Activated naive CD8-positive, alpha-beta T cell treated with anti-CD3 and anti-CD28 coated beads, Interleukin-2, amount 50 U/mL, for 16 hours (primary cell): ENCODE results near the gene PRRC2B.
A peak's percentile ranks its signal among the peaks of the same experiment; 100 is the strongest.
"Not testable (repeated sequence)": the region's sequence is repeated elsewhere in the genome, so short reads cannot be mapped to it uniquely, and the experiment has no call there.

Experiments
- DNase-seq: peaks from one replicate; pipeline ENCODE4 v3.0.0-alpha.2; 2020; ENCODE audit warnings: low read depth, low spot score

PRRC2B gene

DNA sequence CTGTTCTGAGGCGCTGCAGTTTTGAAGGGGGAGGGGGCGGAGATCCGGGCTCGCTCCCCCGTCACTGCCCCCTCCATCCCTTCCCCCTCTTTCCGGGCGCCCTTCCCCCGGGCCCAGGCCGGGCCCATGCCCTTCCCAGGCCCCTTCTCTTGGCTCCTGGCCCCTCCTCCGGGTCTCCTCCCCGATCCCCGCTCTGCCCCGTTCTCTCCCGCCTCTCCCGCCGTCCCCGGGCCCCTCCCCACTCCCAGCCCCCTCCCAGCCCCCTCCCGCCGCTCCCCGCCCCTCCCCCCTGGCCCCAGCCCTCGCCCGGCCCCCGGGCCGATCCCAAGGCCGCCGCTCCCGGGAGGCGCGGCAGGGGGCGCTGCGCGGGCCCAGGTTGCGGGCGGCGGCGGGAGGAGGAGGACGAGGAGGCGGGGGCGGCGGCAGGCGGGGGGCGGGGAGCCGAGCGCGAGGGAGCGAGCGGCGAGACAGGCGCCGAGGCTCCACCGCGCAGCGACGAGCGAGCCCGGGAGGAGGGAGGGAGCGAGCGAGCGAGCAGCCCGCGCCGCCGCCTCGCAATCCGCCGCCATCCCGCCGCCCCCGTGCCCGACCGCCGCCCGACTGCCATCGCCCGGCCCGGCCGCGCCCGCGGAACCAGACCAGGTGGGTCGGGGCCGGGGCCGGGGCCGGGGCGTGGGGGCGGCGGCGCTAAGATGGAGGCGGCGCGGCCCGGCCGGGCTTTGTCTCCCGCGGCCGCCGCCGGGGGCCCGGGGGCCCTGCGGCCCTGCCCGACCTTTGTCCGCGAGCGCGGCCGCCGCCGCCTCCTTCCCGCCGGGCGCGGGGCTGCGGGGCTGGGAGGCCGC is at the start of gene PRRC2B:
TSS of gene PRRC2B (plus strand) at position 465 of the 842 bp plus-strand sequence. CDS start 36,059 bp downstream, outside the sequence.
- peak; percentile 68 for DNase-seq

DNA sequence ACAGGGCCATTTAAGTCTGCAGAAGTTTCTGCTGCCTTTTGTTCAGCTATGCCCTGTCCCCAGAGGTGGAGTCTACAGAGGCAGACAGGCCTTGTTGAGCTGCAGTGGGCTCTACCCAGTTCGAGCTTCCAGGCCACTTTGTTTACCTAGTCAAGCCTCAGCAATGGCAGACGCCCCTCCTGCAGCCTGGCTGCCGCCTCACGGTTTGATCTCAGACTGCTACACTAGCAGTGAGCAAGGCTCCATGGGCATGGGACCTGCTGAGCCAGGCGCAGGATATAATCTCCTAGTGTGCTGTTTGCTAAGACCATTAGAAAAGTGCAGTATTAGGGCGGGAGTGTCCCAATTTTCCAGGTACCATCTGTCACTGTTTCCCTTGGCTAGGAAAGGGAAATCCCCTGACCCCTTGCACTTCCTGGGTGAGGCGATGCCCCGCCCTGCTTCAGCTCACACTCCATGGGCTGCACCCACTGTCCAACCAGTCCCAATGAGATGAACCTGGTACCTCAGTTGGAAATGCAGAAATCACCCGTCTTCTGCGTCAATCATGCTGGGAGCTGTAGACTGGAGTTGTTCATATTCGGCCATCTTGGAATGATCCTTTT is 48.9 kb upstream of the PRRC2B start:
- not testable (repeated sequence) for DNase-seq

DNA sequence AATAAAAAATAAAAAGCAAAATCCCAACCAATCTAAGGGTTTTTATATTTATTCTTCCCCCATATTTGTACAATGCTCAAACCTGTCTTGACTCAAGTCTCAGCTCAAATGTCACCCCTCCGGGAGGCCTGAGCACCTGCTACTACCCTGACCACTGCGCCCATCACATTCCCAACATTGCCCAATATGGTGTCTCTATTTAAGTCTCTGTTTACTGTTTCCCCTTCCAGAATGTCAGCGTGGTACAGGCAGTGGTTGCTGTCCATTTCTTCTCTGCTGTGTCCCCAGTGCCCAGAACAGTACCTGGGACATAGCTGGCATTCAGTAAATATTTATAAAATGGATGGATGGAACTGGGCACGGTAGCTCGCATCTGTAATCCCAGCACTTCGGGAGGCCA is 47.3 kb upstream of the PRRC2B start:
- DNase-seq, result no peak

DNA sequence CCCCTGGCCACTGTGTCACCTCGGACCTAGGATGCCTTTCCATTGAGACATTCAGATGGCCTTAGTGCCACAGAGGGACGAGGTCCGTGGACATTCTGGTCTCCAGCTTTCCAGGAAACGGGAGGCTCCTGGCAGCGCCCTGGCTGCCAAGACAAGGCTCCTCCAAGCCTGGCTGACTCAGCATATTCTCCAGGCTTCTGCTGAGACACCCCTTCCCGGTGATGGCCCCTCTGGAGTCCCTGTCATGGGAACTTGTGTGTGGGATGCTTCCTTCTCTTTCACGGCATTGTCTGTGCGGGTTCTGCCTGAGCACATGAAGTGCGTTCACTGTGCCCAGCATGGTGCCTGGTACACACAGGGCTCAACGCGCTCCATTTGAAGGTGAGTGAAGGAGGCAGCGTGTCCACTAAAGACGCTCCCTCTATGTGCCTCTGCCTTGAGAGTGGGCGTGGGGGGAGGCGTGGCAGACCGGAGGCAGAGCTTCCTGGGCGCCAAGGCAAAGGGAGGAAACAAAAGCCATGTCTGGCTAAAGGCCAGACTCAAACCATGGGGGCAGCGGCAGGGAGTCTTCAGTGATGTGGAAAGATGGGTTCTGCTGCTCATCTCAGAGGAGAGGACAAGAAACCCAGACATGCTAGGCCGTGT is 46.4 kb upstream of the PRRC2B start:
- no peak for DNase-seq

DNA sequence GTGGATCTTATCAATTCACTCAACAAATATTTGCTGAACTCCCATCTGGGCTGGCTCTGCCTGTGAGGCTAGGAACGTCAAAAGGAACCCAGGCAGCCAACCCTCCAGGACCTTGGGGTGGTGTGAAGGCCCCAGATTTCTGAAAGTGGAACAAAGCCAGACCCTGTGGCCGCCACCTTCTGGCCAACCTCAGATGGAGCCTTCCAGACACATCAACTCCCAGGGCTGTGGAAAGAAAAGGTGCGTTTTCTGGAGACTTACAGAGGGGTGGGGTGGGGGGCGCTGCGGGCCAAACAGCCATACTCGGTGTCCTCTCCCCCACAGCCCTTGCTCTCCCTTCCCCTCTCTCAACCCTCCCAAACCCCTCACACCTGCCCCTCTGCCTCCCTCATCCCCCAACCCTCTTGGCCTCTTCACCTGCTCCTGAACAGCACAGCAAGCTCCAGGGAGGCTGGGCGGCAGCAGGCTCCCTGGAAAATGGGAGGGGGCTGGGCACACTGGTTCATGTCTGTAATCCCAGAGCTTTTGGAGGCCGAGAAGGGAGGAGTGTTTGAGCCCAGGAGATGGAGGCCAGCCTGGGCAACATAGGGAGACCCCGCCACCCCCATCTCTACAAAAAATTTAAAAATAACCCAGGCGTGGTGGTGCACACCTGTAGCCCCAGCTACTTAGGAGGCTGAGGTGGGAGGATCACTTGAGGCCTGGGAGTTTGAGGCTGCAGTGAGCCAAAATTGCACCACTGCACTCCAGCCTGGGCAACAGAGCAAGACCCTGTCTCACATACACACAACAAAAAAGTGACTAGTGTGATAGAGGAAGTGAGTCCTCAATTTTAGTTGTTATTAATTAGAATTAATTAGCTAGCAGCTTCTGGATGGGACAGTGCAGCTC is 45.0 kb upstream of the PRRC2B start:
- DNase-seq, result no peak

DNA sequence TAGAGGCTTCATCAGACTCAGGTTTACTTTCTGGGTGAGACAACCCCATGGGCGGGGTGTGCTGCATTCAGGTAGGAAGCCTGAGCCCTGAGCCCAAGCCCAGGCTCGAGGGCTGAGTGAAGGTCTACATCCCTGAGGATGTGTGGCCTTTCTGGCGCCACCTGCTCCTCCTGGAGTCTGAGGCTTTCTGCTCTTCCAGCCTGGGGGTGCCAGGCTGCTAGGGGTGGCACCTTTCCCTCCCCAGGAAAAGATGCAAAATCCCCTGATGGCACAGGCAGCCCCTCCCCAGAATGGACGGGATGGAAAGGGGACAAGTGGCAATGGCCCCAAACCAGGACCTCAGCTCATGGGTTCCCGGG is 44.4 kb upstream of the PRRC2B start:
- DNase-seq, result no peak

DNA sequence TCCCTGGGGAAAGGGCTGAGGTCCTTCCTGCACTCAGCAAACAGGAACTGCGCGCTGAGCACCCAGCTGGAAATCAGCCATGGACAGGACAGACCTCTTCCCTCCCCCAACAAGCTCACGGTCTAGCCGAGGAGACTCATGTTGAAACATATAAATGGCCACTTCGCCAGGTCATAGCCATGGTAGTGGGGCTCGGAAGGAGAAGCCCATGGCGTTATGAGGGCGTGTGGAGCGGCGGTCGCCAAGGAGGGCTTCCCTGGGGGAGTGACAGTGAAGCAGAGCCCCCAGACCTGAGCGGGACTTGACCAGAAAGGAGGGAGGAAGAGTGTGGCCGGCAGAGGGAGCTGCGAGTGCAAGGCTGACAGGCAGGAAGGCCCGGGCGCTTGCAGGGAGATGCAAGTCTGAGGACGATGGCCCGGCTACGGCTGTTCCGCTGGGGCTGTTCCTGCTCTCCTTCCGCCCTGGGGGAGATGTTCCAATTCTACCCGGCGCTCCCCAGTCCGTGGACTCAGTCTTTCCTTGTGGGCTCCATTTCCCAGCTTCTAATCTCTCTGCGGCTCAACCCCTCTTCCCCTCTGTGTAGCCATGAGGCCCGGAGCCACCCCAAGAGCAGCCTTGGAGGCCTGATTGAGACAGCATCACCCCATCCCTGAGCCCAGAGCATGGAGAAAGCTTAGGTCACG is 43.9 kb upstream of the PRRC2B start:
- peak; percentile 80 for DNase-seq

DNA sequence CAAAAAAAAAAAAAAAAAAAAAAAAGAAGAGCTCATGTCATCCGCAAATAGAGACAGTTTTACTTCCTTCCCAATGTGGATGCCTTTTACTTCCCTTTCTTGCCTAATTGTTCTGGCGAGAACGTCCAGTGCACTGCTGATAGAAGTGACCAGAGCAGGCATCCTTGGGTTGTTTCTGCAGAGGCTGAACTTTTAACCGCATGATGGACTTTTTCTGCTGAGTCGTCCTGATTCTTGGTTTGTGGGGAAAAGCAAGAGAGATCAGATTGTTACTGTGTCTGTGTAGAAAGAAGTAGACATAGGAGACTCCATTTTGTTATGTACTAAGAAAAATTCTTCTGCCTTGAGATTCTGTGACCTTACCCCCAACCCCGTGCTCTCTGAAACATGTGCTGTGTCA is 37.4 kb upstream of the PRRC2B start:
- not testable (repeated sequence) for DNase-seq

DNA sequence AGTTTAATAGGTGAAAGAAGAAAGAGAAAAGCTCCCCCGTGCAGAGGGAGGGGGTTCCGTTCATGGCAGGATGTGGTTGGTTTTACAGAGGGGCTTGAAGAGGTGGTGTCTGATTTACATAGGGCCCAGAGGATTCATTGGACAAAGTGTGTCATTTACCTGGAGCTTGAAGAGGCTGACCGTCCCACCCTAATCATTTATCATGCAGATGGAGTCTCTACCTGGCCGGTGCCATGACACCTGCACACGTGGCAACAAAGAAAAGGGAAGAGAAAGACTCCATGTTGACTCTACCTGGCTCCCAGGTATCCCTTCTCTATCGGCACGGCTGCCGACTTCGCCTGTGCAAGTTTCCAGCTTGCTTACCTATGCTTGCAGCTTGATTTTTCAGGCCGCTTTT is 35.3 kb upstream of the PRRC2B start:
- DNase-seq, result no peak

DNA sequence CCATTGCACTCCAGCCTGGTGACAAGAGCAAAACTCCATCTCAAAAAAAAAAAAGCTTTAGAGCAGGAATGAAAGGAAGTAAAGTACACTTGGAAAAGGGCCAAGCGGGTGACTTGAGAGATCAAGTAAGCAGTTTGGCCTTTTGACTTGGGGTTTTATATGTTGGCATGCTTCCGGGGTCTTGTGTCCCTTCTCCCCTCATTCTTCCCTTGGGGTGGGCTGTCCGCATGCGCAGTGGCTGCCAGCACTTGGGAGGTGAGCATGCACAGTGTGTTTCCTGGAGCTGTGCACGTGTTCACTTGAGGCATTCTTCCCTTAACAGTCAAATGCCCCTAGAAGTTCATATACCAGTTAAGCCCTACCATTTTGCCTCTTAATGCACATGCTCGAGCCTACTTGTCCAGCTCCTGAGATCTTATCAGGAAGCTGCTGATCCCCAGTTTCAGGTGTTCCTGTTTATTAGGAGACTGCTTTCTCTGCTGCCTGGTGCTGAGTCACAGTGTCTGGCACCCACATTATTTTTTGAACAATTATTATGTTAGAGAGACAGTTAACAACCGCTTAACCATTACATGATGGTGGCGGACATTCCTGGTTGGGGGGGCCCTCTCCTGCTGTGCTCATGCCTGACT is 32.6 kb upstream of the PRRC2B start:
- DNase-seq, result peak; percentile 28

DNA sequence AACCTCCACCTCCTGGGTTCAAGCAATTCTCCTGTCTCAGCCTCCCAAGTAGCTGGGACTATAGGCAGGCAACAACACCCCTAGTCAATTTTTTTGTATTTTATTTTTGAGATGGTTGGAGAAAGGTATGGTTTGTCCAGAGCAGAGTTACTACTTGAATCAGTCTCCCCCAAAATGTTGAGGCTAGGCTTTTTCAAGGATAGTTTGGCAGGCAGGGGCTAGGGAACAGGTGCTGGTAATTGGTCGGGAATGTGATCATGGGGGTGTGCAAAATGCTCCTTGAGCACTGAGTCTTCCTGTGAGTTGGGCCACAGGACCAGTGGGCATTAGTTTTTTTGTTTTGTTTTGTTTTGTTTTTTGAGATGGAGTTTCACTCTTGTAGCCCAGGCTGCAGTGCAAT is 28.3 kb upstream of the PRRC2B start:
- no peak for DNase-seq

DNA sequence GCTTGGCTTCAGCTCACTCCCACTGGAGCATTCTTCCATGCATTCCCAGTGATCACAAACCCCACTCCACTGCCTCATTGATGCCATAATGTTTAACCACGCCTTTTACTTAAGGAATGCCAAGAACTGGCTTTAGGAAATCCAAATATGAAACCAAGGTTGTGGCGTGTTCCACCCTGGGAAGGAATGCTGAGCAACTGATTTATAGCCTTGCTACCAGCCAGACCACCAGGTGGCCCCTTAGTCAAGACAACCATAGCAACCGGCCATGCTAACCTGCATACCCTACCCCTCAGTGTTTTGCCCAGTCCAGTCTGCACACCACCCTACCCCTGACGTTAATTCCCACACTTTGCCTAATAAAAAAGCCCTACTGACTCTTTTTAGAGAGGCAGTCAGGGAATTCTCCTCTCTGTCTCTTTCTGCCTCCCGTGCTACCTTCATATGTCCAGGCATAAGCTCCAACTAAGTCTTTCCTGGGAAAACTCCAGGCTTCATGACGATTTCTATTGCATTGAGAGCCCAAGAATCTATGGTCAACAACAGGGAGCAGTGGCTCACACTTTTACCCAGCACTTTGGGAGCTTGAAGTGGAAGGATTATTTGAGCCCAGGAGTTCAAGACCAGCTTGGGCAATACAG is 27.0 kb upstream of the PRRC2B start:
- no peak for DNase-seq

DNA sequence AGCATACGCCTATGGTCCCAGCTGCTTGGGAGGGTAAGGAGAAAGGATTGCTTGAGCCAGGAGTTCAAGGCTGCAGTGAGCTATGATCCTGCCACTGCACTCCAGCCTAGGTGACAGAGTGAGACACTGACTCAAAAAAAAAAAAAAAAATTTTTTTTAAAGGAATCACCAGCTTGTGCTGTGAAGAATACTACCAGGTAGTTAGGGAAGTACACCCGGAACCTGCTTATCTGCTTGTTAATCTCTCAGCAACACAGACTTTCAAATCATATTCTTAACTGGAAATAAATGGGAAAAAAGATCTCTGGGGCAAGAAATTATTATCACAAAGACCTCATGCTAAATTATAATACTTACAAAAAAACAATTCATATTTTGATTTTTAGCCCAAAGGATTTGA is 26.4 kb upstream of the PRRC2B start:
- DNase-seq, result no peak

DNA sequence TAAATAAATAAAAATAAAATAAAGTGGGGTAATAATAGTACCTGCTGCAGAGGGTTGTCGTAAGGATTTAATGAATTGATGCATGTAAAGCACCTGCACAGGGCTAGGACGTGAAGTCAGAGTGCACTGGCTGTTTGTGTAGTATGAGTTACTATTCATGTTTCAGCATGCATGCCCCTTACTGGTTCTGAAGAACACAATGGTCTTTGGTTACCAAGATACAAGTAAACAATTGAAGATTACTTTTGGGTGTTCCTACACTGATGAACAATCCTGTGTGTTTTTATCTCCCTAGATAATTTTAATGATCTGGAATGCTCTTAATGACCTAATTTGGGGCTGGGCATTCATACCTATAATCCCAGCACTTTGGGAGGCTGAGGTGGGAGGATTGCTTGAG is 23.2 kb upstream of the PRRC2B start:
- no peak for DNase-seq

DNA sequence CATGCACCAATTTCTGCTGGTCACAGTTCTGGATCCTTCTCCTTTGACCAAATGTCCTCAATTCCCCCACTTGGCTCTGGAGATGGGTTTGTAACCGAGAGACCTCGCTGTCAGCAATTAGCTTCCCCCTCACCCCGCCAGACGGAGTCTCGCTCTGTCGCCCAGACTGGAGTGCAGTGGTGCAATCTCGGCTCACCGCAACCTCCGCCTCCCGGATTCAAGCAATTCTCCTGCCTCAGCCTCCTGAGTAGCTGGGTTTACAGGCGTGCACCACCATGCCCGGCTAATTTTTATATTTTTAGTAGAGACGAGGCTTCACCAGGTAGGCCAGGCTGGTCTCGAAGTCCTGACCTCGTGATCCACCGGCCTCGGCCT is 21.3 kb upstream of the PRRC2B start:
- DNase-seq, result not testable (repeated sequence)

DNA sequence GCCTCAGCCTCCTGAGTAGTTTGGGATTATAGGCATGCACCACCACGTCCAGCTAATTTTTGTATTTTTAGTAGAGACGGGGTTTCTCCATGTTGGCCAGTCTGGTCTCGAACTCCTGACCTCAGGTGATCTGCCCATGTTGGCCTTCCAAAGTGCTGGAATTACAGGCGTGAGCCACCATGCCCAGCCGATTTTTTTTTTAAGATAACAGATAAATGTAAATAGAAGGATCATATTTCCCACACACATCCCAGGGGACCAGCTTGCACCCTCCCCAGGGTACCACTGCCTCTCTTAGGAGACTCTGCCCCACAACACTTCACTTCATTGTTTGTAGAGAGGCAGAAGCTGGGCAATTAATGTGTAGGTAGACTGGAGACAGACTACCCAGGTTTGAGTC is 19.2 kb upstream of the PRRC2B start:
- DNase-seq, result not testable (repeated sequence)

DNA sequence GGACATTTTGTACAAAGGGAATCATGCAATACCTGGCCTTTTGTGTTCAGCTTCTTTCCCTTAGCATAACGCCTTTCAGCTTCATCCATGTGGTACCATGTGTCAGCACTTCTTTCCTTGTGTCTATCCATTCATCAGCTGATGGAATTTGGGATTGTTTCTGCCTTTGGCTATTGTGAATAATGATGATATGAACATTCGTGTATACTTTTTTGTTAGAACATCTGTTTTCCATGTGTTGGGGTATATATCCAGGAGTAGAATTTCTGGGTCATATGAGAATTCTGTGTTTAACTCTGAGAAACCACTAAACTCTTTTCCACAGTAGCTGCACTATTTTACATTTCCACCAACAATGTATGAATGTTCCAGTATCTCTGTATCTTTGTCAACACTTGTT is 14.8 kb upstream of the PRRC2B start:
- no peak for DNase-seq

DNA sequence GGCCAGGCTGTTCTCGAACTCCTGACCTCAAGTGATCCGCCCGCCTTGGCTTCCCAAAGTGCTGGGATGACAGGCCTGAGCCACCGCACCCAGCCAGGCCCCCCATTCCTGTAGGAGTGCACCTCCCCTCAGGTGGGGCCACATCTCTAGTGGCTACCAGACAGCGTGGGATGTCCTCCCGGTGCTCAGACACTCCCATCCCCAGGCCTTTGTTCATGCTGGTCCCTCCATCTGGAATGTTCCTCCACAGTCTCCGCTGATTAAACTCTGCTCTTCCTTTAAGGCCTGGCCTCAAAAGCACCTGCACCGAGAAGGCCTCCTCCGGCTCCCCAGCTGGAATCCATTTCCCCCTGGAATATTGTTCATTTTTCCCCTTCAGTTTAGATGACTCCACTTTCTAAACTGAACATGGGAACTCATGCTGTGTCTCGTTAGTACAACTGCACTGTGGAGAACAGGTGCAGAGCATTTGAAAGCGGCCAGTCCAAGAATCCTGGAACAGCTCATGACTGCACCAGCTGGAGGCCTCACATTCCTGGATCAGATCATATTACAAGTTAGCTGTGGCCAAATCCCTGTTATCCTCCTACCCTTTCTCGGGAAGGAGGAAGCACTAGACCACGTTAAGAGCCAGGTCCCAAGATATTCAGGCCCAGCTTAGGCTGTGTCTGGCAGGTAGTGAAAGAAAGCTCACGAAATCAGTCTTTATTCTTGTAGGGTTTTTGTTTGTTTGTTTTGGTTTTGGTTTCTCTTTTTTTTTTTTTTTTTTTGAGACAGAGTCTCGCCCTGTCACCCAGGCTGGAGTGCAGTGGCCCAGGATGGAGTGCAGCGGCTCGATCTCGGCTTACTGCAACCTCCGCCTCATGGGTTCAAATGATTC is 10.8 kb upstream of the PRRC2B start:
- DNase-seq, result no peak

DNA sequence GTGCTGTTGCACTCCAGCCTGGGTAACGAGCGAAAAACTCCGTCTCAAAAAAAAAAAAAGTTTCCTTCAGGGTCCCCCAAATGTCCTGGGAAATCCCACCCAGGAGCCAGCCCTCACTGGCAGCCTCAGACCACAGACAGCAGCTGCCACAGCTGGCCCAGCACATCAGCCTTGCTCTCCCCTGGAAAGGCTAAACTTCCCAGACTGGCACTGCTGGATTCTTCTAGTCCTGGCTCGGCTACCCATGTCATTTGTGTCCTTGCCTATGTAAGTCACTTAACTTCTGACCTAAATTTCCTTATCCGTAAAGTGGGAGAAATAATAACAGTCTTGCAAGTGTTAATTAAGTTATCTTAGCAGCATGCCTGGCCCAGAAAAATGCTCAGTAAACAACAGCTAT is 8.6 kb upstream of the PRRC2B start:
- no peak for DNase-seq
